ENCODE measurements around the gene RNF217.

- TF ChIP-seq CTCF (IDR thresholded peaks at IDR 0.05 in 4 of 5, conservative IDR thresholded peaks at IDR 0.05 in 1 of 5) (no peak), POLR2A (IDR thresholded peaks at IDR 0.05) (no peak)
Observed at GRCh38 chr6:125138083-125138482, 175.8 kb downstream of the RNF217 start.
